ENCODE results near the gene PNPLA2.

- TF ChIP-seq POLR2A (IDR thresholded peaks at IDR 0.05) (peak; percentile 60), CTCF (IDR thresholded peaks at IDR 0.05) (no peak)
Observed at GRCh38 chr11:818396-819128, at the start of gene PNPLA2.
